Cardiac septum (tissue), 1 donor: Measurements from ENCODE around the gene CCDC81. TPM values are rescaled to one million over a fixed set of nuclear protein-coding genes. Genes with fewer than 3 reads are reported as not detected.

Experiments used
- DNase-seq: peaks from one replicate; pipeline ENCODE4 v3.0.0-alpha.2; 2020; ENCODE audit warnings: low spot score
- intact Hi-C: fragments of 100-400 bp; cut with DNase I; formaldehyde crosslinking; loops from one replicate; pipeline ENCODE4 v1.14.0; 2022
- total RNA-seq: library from RNA; stranded (reverse); fragmentation: NEBNext Ultra II Directional; extraction: Animal tissue kit (Norgen Biotek cat#: 25700); gene quantifications from one replicate; pipeline ENCODE4 v1.2.1, GENCODE V29; 2021
- donor health status: DM: no; HTN: no; CAD: no.

Gene CCDC81
- total RNA-seq, 1 donor from 2014 or later, result 0.59 TPM

- intact Hi-C loops, result loop anchor here (5.0 kb wide), 2 partner anchors 283 to 343 kb away; partner anchors contain the start of gene PRSS23
- DNase-seq, result no peak
Measured at GRCh38 chr11:86459002-86459385, 84.3 kb downstream of the CCDC81 start.

GRCh38 chr11:86459682-86460460 lies 85.2 kb downstream of the CCDC81 start:
- intact Hi-C loops, result loop anchor here (5.0 kb wide), 2 partner anchors 282 to 342 kb away; partner anchors contain the start of gene PRSS23
- no peak for DNase-seq

GRCh38 chr11:86460461-86461385 lies 86.0 kb downstream of the CCDC81 start:
- intact Hi-C loops, result no loop called here
- DNase-seq, result no peak

GRCh38 chr11:86461892-86462291 lies 87.2 kb downstream of the CCDC81 start:
- intact Hi-C loops, result no loop called here
- no peak for DNase-seq

GRCh38 chr11:86463120-86463519 lies 88.4 kb downstream of the CCDC81 start:
- intact Hi-C loops, result no loop called here

GRCh38 chr11:86463955-86464354 lies 89.3 kb downstream of the CCDC81 start:
- intact Hi-C loops, result no loop called here
- no peak for DNase-seq

More at GRCh38 chr11:86463120-86463519, 88.4 kb downstream of the CCDC81 start:
- DNase-seq, result no peak

- DNase-seq, result no peak
- intact Hi-C loops, result loop anchor here (5.0 kb wide), 1 partner anchor 58 kb away; no protein-coding TSS in a partner anchor
Measured at GRCh38 chr11:86464509-86465221, 90.0 kb downstream of the CCDC81 start.

- intact Hi-C loops, result loop anchor here (5.0 kb wide), 1 partner anchor 54 kb away; no protein-coding TSS in a partner anchor
- no peak for DNase-seq
Measured at GRCh38 chr11:86468169-86468568, 93.5 kb downstream of the CCDC81 start.

GRCh38 chr11:86469491-86470388 lies 95.1 kb downstream of the CCDC81 start:
- intact Hi-C loops, result loop anchor here (5.0 kb wide), 2 partner anchors 53 to 118 kb away; no protein-coding TSS in a partner anchor

More at GRCh38 chr11:86469491-86470388, 95.1 kb downstream of the CCDC81 start:
- DNase-seq, result no peak

Other genes starting within 250 kb of the CCDC81 start
- gene EED, start 130.1 kb upstream of the CCDC81 start, total RNA-seq, result 12.0 TPM
- gene HIKESHI, start 72.6 kb upstream of the CCDC81 start, total RNA-seq, result 37.4 TPM